HepG2 (cell line): ENCODE measurements around the gene NDUFB4. TPM values are rescaled to one million over a fixed set of nuclear protein-coding genes. Genes with fewer than 3 reads are reported as not detected.
A peak's percentile ranks its signal among the peaks of the same experiment; 100 is the strongest.

Experiments used
- ATAC-seq: fragments of 200-7000 bp; cut with Tn5 transposase; 3 replicates; pipeline ENCODE4 v1.9.1; 2020; ENCODE audit warnings: mild to moderate bottlenecking, moderate library complexity
- BruUV-seq: library from RNA; stranded (reverse); fragments of 400-500 nt; replicated peaks from 2 replicates; lab custom pipeline; 2021; lab: Mats Ljungman, UMichigan
- CTCF ChIA-PET: fragments of 300-600 bp; formaldehyde crosslinking; extraction: SDS; loops from one replicate; lab custom pipeline; 2021; ENCODE audit warnings: low total read pairs, inconsistent platforms, low intra/inter-chr PET ratio; lab: Yijun Ruan, JAX
- POLR2A ChIA-PET: fragments of 350-600 bp; sonication (Branson Sonifier 250); formaldehyde crosslinking; loops from one replicate; lab custom pipeline; 2020; ENCODE audit warnings: antibody characterized with exemption, inconsistent platforms; lab: Yijun Ruan, JAX
- DNase-seq: peaks from one replicate; pipeline ENCODE4 v3.0.0-alpha.2; 2015; ENCODE audit warnings: low spot score
- FAIRE-seq: peaks from 3 replicates; lab custom pipeline; 2011; peaks lifted over from hg19 to GRCh38; lab: Jason Lieb, UNC
- H2AFZ ChIP-seq: one replicate; pipeline ENCODE4 v1.6.1; 2011; ENCODE audit warnings: low read length, inconsistent platforms
- H3K27ac ChIP-seq: fragments of 300-600 bp; 3 replicates; pipeline ENCODE4 v1.8.0; 2011; ENCODE audit warnings: mixed run types, mild to moderate bottlenecking, mixed read lengths, low read length, inconsistent platforms; ENCODE audit not compliant: insufficient read depth; ENCODE audit errors: extremely low read length
- H3K27me3 ChIP-seq, 2 experiments: fragments of 200-600 bp in 1 of 2; 2 replicates in 1 of 2; 3 replicates in 1 of 2; pipeline versions ENCODE4 v1.6.0 to v1.8.0; 2011; ENCODE audit warnings: low read length in 2 of 2, mild to moderate bottlenecking in 2 of 2, moderate library complexity in 2 of 2, inconsistent platforms in 1 of 2; ENCODE audit not compliant: insufficient read depth in 2 of 2, control insufficient read depth in 1 of 2
- H3K36me3 ChIP-seq, 2 experiments: fragments of 200-600 bp in 1 of 2; replicated peaks in 1 of 2; 2 replicates in 1 of 2; 3 replicates in 1 of 2; pipeline versions ENCODE4 v1.5.1 to v1.8.0; 2011; ENCODE audit warnings: low read length in 2 of 2, inconsistent platforms in 1 of 2; ENCODE audit not compliant: insufficient read depth in 2 of 2, control insufficient read depth in 1 of 2
- H3K4me1 ChIP-seq: 2 replicates; pipeline ENCODE4 v1.5.1; 2012; ENCODE audit warnings: low read length, inconsistent platforms; ENCODE audit not compliant: insufficient read depth
- H3K4me2 ChIP-seq: 2 replicates; pipeline ENCODE4 v1.6.0; 2011; ENCODE audit warnings: low read depth, low read length, inconsistent platforms
- H3K4me3 ChIP-seq, 3 experiments: fragments of 200-600 bp in 1 of 3; sonication (generic), shearing (Covaris generic) in 1 of 3; replicated peaks in 1 of 3; 2 replicates each; pipeline ENCODE4 v1.5.1; 2011 to 2016; ENCODE audit warnings: low read length in 3 of 3, inconsistent platforms in 2 of 3, low read depth in 2 of 3, mild to moderate bottlenecking in 2 of 3, control low read depth in 1 of 3, mixed read lengths in 1 of 3; ENCODE audit not compliant: insufficient read depth in 1 of 3
- H3K79me2 ChIP-seq: one replicate; pipeline ENCODE4 v1.6.1; 2011; ENCODE audit warnings: low read length, inconsistent platforms; ENCODE audit not compliant: insufficient read depth
- H3K9ac ChIP-seq: 2 replicates; pipeline ENCODE4 v1.6.0; 2011; ENCODE audit warnings: mild to moderate bottlenecking, low read depth, low read length, inconsistent platforms; ENCODE audit not compliant: insufficient read depth
- H3K9me3 ChIP-seq: 2 replicates; pipeline ENCODE4 v1.5.1; 2012; ENCODE audit warnings: mild to moderate bottlenecking, low read length
- H4K20me1 ChIP-seq: 2 replicates; pipeline ENCODE4 v1.6.0; 2011; ENCODE audit warnings: inconsistent platforms, mild to moderate bottlenecking, low read length, moderate library complexity; ENCODE audit not compliant: insufficient read depth
- ATF1 ChIP-seq: IDR thresholded peaks from 2 replicates; pipeline ENCODE4 v1.6.1; 2016; ENCODE audit warnings: mild to moderate bottlenecking, control low read depth
- CEBPG ChIP-seq: IDR thresholded peaks from 2 replicates; pipeline ENCODE4 v1.6.1; 2016
- HMGXB4 ChIP-seq, 2 experiments: sonication (generic) in 1 of 2; formaldehyde crosslinking in 1 of 2; IDR thresholded peaks; 2 replicates each; pipeline versions ENCODE4 v1.4.0 to v1.6.1; 2018 to 2020; ENCODE audit warnings: missing genetic modification reagents in 2 of 2, borderline replicate concordance in 1 of 2, low read depth in 1 of 2, mild to moderate bottlenecking in 1 of 2, missing biosample characterization in 1 of 2
- MTA1 ChIP-seq: sonication (generic); formaldehyde crosslinking; IDR thresholded peaks from 2 replicates; pipeline ENCODE4 v1.4.0; 2020; ENCODE audit warnings: missing genetic modification reagents, mild to moderate bottlenecking, borderline replicate concordance
- NCOA2 ChIP-seq: sonication (generic); formaldehyde crosslinking; IDR thresholded peaks from 2 replicates; pipeline ENCODE4 v1.8.0; 2022; ENCODE audit warnings: inconsistent platforms
- SALL1 ChIP-seq: sonication (generic); formaldehyde crosslinking; IDR thresholded peaks from 2 replicates; pipeline ENCODE4 v1.8.0; 2022; ENCODE audit warnings: mild to moderate bottlenecking, missing genetic modification reagents
- SRSF9 ChIP-seq: fragments of 200-400 bp; formaldehyde crosslinking; IDR thresholded peaks from 2 replicates; pipeline ENCODE4 v1.6.1; 2018; ENCODE audit warnings: borderline replicate concordance, mild to moderate bottlenecking, low read depth, low read length; ENCODE audit not compliant: insufficient read depth, poor library complexity, severe bottlenecking
- TOE1 ChIP-seq: sonication (generic); formaldehyde crosslinking; IDR thresholded peaks from 2 replicates; pipeline ENCODE4 v1.4.0; 2020; ENCODE audit warnings: mild to moderate bottlenecking, missing genetic modification reagents
- TSC22D2 ChIP-seq: sonication (generic); formaldehyde crosslinking; IDR thresholded peaks from 2 replicates; pipeline ENCODE4 v1.5.1; 2020; ENCODE audit warnings: missing genetic modification reagents, mild to moderate bottlenecking, borderline replicate concordance
- ZNF496 ChIP-seq: sonication (generic); formaldehyde crosslinking; IDR thresholded peaks from 2 replicates; pipeline ENCODE4 v1.8.1; 2023; ENCODE audit warnings: mild to moderate bottlenecking, moderate library complexity, missing genetic modification reagents; ENCODE audit not compliant: insufficient replicate concordance
- ZNF558 ChIP-seq: sonication (generic); formaldehyde crosslinking; IDR thresholded peaks from 2 replicates; pipeline ENCODE4 v1.9.0; 2022; ENCODE audit warnings: mild to moderate bottlenecking, missing genetic modification reagents, borderline replicate concordance
- ZNF7 ChIP-seq: IDR thresholded peaks from 2 replicates; pipeline ENCODE4 v1.6.1; 2016; ENCODE audit warnings: missing biosample characterization, missing genetic modification reagents
- ZSCAN29 ChIP-seq: sonication (generic); formaldehyde crosslinking; conservative IDR thresholded peaks from 2 replicates; pipeline ENCODE4 v1.4.0; 2020; ENCODE audit warnings: mild to moderate bottlenecking, missing genetic modification reagents
- WGBS: methylation state at CpG from one replicate; pipeline ENCODE4 v1.1.6; 2017; ENCODE audit warnings: low lambda C conversion rate; 5-methylcytosine and 5-hydroxymethylcytosine counted together
- in situ Hi-C: cut with HindIII; loops from 2 replicates; pipeline ENCODE4 v1.10.0; 2017; ENCODE audit warnings: low pct_unique_long_range_greater_than_20kb; ENCODE audit not compliant: extremely low pct_ligation_motif_present
- intact Hi-C: fragments of 100-400 bp; cut with micrococcal nuclease; formaldehyde crosslinking; loops from one replicate; pipeline ENCODE4 v1.10.0; 2022; ENCODE audit not compliant: unreplicated experiment
- polyA plus RNA-seq, 8 experiments: library from polyadenylated mRNA; depleted of rRNA in 3 of 8; stranded (reverse) in 7 of 8; unstranded in 1 of 8; fragments of >200 nt; fragmentation: Illumina TruSeq in 4 of 8; extraction: Trizol in 4 of 8; gene quantifications; 2 replicates each; pipeline versions ENCODE4 v1.2.1 to v1.2.3, GENCODE V29; 2011 to 2016; ENCODE audit warnings: low read depth in 4 of 8, missing spikeins in 1 of 8, mixed read lengths in 1 of 8; ENCODE audit not compliant: insufficient read depth in 1 of 8
- total RNA-seq, 5 experiments: library from RNA; depleted of rRNA; stranded (reverse); fragments of >200 nt; fragmentation: Illumina TruSeq; extraction: Trizol; gene quantifications; 2 replicates each; pipeline ENCODE4 v1.2.3, GENCODE V29; 2016; ENCODE audit warnings: low read depth in 1 of 5
- TF ChIP-seq, protein P1 (sequence below): IDR thresholded peaks from 2 replicates; pipeline ENCODE4 v1.6.1; 2012; ENCODE audit warnings: low read depth, low read length, improper control_type of control experiment

The NDUFB4 gene
- total and polyA plus RNA-seq, 2 of the 13 experiments (the other 11 are each of a cell fraction or from before 2014, with no cell fraction given), result 115 to 116 TPM

DNA sequence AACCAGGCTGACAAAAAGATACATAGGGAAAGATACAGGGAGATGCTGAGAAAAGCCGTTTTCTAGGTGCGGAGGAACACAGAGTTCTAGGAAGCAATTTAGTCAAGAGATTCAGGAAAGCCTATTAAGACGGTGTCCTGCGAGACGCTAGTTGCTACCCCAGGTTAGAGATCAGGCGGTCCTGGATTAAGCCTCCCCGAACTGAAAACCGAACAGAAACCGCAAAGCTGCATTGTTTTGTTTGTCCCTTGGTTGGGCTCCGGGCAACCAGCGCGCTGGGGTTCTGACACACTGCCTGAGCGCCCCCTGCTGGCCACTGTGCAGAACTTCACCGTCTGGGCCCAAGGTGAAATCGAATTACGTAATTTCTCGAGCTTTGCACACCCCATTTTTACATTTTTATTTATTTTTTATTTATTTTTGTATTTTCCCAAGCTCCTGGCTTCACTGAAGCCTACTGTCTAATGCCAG is 37.3 kb upstream of the NDUFB4 start (continued):
- TF ChIP-seq TSC22D2 (CRISPR knock-in tag) (0 out of 2 replicates have a peak, but pooled peaks have one; percentile 23), SRSF9 (no peak), TOE1 (CRISPR knock-in tag) (0 out of 2 replicates have a peak, but pooled peaks have one; percentile 18), CEBPG (CRISPR knock-in tag) (peak; percentile 73), MTA1 (CRISPR knock-in tag) (no peak), ZSCAN29 (CRISPR knock-in tag) (no peak), SALL1 (CRISPR knock-in tag) (peak; percentile 30; the same call in 1 of the 2 replicates), ZNF496 (no peak), NCOA2 (CRISPR knock-in tag) (0 out of 2 replicates have a peak, but pooled peaks have one; percentile 22)

GRCh38 chr3:120559242-120560061 is 36.7 kb upstream of the NDUFB4 start:
- peak; percentile 15 for DNase-seq
- TF ChIP-seq, protein P1, sequence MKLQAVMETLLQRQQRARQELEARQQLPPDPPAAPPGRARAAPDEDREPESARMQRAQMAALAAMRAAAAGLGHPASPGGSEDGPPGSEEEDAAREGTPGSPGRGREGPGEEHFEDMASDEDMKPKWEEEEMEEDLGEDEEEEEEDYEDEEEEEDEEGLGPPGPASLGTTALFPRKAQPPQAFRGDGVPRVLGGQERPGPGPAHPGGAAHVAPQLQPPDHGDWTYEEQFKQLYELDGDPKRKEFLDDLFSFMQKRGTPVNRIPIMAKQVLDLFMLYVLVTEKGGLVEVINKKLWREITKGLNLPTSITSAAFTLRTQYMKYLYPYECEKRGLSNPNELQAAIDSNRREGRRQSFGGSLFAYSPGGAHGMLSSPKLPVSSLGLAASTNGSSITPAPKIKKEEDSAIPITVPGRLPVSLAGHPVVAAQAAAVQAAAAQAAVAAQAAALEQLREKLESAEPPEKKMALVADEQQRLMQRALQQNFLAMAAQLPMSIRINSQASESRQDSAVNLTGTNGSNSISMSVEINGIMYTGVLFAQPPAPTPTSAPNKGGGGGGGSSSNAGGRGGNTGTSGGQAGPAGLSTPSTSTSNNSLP, result 0 out of 2 replicates have a peak, but pooled peaks have one; percentile 2
- TF ChIP-seq HMGXB4 (CRISPR knock-in tag; IDR thresholded peaks at IDR 0.05; ENCODE audit: borderline replicate concordance in 1 of 2, low read depth in 1 of 2), result peak in 1 of 2 experiments; percentile 9; a peak in 1 of 4 replicates
- no peak for TF ChIP-seq ZNF558 (CRISPR knock-in tag)
- 0 out of 2 replicates have a peak, but pooled peaks have one; percentile 30 for TF ChIP-seq ZNF7 (CRISPR knock-in tag)
- 0 out of 2 replicates have a peak, but pooled peaks have one; percentile 6 for TF ChIP-seq ATF1 (CRISPR knock-in tag)
- peaks cover 35% of the 10 kb centered on the region for H3K4me1 ChIP-seq
- ChIA-PET POLR2A (interaction anchor here (1.1 kb wide), 1 partner anchor 36 kb away, joined by 4 read pairs; the partner anchor contains the start of gene NDUFB4), CTCF (interaction anchor here (1.4 to 1.8 kb wide), 3 partner anchors 141 to 315 kb away, joined by 4 to 28 read pairs (median 9); no protein-coding TSS in a partner anchor)
- H3K9ac ChIP-seq, result peak overlapping the region; percentile 59; the same call in 1 of the 2 replicates
- no TSS peak for BruUV-seq
- peak overlapping the region; percentile 78 for H3K4me2 ChIP-seq
- no peaks in the 10 kb centered on the region for H4K20me1 ChIP-seq
- in situ Hi-C loops (loop anchor here (5.0 kb wide), 3 partner anchors 137 to 317 kb away; no protein-coding TSS in a partner anchor), intact Hi-C loops (loop anchor here (1.0 kb wide), 2 partner anchors 142 to 315 kb away; no protein-coding TSS in a partner anchor)
- H3K27me3 ChIP-seq, result peaks cover 0 to 5% of the 10 kb centered on the region in 2 experiments; a peak in 1 of 5 replicates
- ATAC-seq, result peak; percentile 67
- FAIRE-seq, result no peak
- no peak overlapping the region for H3K27ac ChIP-seq
- peak overlapping the region; percentile 29 to 73 (median 52) for H3K4me3 ChIP-seq
- H3K36me3 ChIP-seq, result no peaks in the 10 kb centered on the region
- no peaks in the 10 kb centered on the region for H3K79me2 ChIP-seq
- no peaks in the 10 kb centered on the region for H3K9me3 ChIP-seq
- WGBS, result 14% methylated on average over 14 of the region's 15 CpGs
- peak overlapping the region; percentile 52 for H2AFZ ChIP-seq
